Activated CD4-positive, alpha-beta memory T cell treated with anti-CD3 and anti-CD28 coated beads for 36 hours (primary cell): ENCODE data around the gene PSMD6. TPM values are rescaled to one million over a fixed set of nuclear protein-coding genes. Genes with fewer than 3 reads are reported as not detected.
A peak's percentile ranks its signal among the peaks of the same experiment; 100 is the strongest.

Source experiments
- CTCF ChIA-PET: fragments of 350-600 bp; sonication (Branson Sonifier 250); formaldehyde crosslinking; loops from one replicate; lab custom pipeline; 2021; ENCODE audit warnings: antibody characterized with exemption, inconsistent platforms; lab: Charles Lee
- POLR2A ChIA-PET: fragments of 350-600 bp; sonication (Branson Sonifier 250); formaldehyde crosslinking; loops from one replicate; lab custom pipeline; 2021; ENCODE audit warnings: antibody characterized with exemption; lab: Charles Lee
- DNase-seq: peaks from one replicate; pipeline ENCODE4 v3.0.0-alpha.2; 2020
- H3K27ac Mint-ChIP-seq: one replicate; pipeline ENCODE4 v1.8.0; 2021; ENCODE audit warnings: mixed read lengths
- H3K27me3 Mint-ChIP-seq: one replicate; pipeline ENCODE4 v1.8.0; 2021; ENCODE audit warnings: mixed read lengths
- H3K36me3 Mint-ChIP-seq: one replicate; pipeline ENCODE4 v1.8.0; 2021; ENCODE audit warnings: mixed read lengths
- H3K4me1 Mint-ChIP-seq: one replicate; pipeline ENCODE4 v1.8.0; 2021; ENCODE audit warnings: low read depth, mixed read lengths
- H3K4me3 Mint-ChIP-seq: one replicate; pipeline ENCODE4 v1.8.0; 2021; ENCODE audit warnings: mild to moderate bottlenecking, mixed read lengths
- H3K9me3 Mint-ChIP-seq: one replicate; pipeline ENCODE4 v1.8.0; 2021; ENCODE audit warnings: mixed read lengths
- intact Hi-C: fragments of 100-400 bp; cut with micrococcal nuclease; formaldehyde crosslinking; loops from one replicate; pipeline ENCODE4 v1.15.1; 2023
- total RNA-seq, 2 experiments: library from RNA; stranded (reverse); gene quantifications; one replicate each; pipeline ENCODE4 v1.2.3, GENCODE V29; 2021

Gene PSMD6
- total RNA-seq, 2 experiments from 2014 or later = 104 to 109 TPM

- ChIA-PET POLR2A (no interaction called here), CTCF (interaction anchor here (13.2 kb wide), 1 partner anchor 20 kb away, joined by 360 read pairs; no protein-coding TSS in a partner anchor)
- peaks cover 60% of the 10 kb centered on the region for H3K36me3 Mint-ChIP-seq
- H3K4me1 Mint-ChIP-seq = peaks cover 48% of the 10 kb centered on the region
- no peak for DNase-seq
- intact Hi-C loops = no loop called here
- no peak overlapping the region for H3K4me3 Mint-ChIP-seq
- H3K9me3 Mint-ChIP-seq = no peaks in the 10 kb centered on the region
- H3K27me3 Mint-ChIP-seq = no peaks in the 10 kb centered on the region
- H3K27ac Mint-ChIP-seq = peak overlapping the region; percentile 1
Observed at GRCh38 chr3:63988943-63989342, 34.4 kb downstream of the PSMD6 start.

GRCh38 chr3:63986831-63987230 is 36.5 kb downstream of the PSMD6 start:
- Mint-ChIP-seq H3K4me1 (peaks cover 53% of the 10 kb centered on the region), H3K4me3 (no peak overlapping the region), H3K36me3 (peaks cover 56% of the 10 kb centered on the region), H3K27ac (peak overlapping the region; percentile 24), H3K9me3 (no peaks in the 10 kb centered on the region), H3K27me3 (no peaks in the 10 kb centered on the region)
- intact Hi-C loops = no loop called here
- no peak for DNase-seq
- CTCF ChIA-PET = no interaction called here
- POLR2A ChIA-PET = no interaction called here

GRCh38 chr3:63986146-63986545 is 37.1 kb downstream of the PSMD6 start:
- no peak for DNase-seq
- H3K27ac Mint-ChIP-seq = no peak overlapping the region
- intact Hi-C loops = no loop called here
- CTCF ChIA-PET = no interaction called here
- POLR2A ChIA-PET = no interaction called here
- no peaks in the 10 kb centered on the region for H3K27me3 Mint-ChIP-seq
- H3K4me1 Mint-ChIP-seq = peaks cover 57% of the 10 kb centered on the region
- H3K9me3 Mint-ChIP-seq = no peaks in the 10 kb centered on the region
- peaks cover 53% of the 10 kb centered on the region for H3K36me3 Mint-ChIP-seq
- no peak overlapping the region for H3K4me3 Mint-ChIP-seq

- intact Hi-C loops = no loop called here
- H3K36me3 Mint-ChIP-seq = peaks cover 49% of the 10 kb centered on the region
- H3K27ac Mint-ChIP-seq = peak overlapping the region; percentile 65
- POLR2A ChIA-PET = no interaction called here
- no peaks in the 10 kb centered on the region for H3K9me3 Mint-ChIP-seq
- peaks cover 68% of the 10 kb centered on the region for H3K4me1 Mint-ChIP-seq
- no peaks in the 10 kb centered on the region for H3K27me3 Mint-ChIP-seq
- no peak overlapping the region for H3K4me3 Mint-ChIP-seq
- no peak for DNase-seq
- CTCF ChIA-PET = interaction anchor here (1.3 kb wide), 1 partner anchor 9 kb away, joined by 3 read pairs; no protein-coding TSS in a partner anchor
Observed at GRCh38 chr3:63984391-63984790, 38.9 kb downstream of the PSMD6 start.

GRCh38 chr3:63981980-63982379 is 41.3 kb downstream of the PSMD6 start:
- Mint-ChIP-seq H3K27ac (peak overlapping the region; percentile 75), H3K4me3 (no peak overlapping the region), H3K4me1 (peaks cover 79% of the 10 kb centered on the region), H3K27me3 (no peaks in the 10 kb centered on the region), H3K9me3 (no peaks in the 10 kb centered on the region), H3K36me3 (peaks cover 38% of the 10 kb centered on the region)
- DNase-seq = peak; percentile 24
- CTCF ChIA-PET = interaction anchor here (0.5 to 25.3 kb wide), 5 partner anchors 12 to 20 kb away, joined by 3 to 360 read pairs (median 7); no protein-coding TSS in a partner anchor
- POLR2A ChIA-PET = no interaction called here
- intact Hi-C loops = loop anchor here (1.0 kb wide), 1 partner anchor 40 kb away; no protein-coding TSS in a partner anchor

- POLR2A ChIA-PET = interaction anchor here (6.6 kb wide), 1 partner anchor 15 kb away, joined by 51 read pairs; no protein-coding TSS in a partner anchor
- intact Hi-C loops = no loop called here
- H3K27me3 Mint-ChIP-seq = no peaks in the 10 kb centered on the region
- no peaks in the 10 kb centered on the region for H3K9me3 Mint-ChIP-seq
- H3K27ac Mint-ChIP-seq = peak overlapping the region; percentile 90
- peaks cover 87% of the 10 kb centered on the region for H3K4me1 Mint-ChIP-seq
- peak; percentile 25 for DNase-seq
- CTCF ChIA-PET = interaction anchor here (6.8 to 25.3 kb wide), 2 partner anchors 13 to 14 kb away, joined by 130 to 360 read pairs; no protein-coding TSS in a partner anchor
- H3K36me3 Mint-ChIP-seq = peaks cover 34% of the 10 kb centered on the region
- H3K4me3 Mint-ChIP-seq = no peak overlapping the region
Observed at GRCh38 chr3:63980830-63981498, 42.3 kb downstream of the PSMD6 start.

GRCh38 chr3:63980019-63980418 is 43.3 kb downstream of the PSMD6 start:
- no peaks in the 10 kb centered on the region for H3K9me3 Mint-ChIP-seq
- peak; percentile 14 for DNase-seq
- H3K36me3 Mint-ChIP-seq = peaks cover 26% of the 10 kb centered on the region
- H3K27me3 Mint-ChIP-seq = no peaks in the 10 kb centered on the region
- peak overlapping the region; percentile 90 for H3K27ac Mint-ChIP-seq
- CTCF ChIA-PET = interaction anchor here (0.7 to 25.3 kb wide), 6 partner anchors 13 to 117 kb away, joined by 3 to 360 read pairs (median 8); partner anchors contain the start of gene PSMD6
- intact Hi-C loops = no loop called here
- H3K4me3 Mint-ChIP-seq = peak overlapping the region; percentile 77
- POLR2A ChIA-PET = interaction anchor here (6.6 kb wide), 1 partner anchor 14 kb away, joined by 51 read pairs; no protein-coding TSS in a partner anchor
- H3K4me1 Mint-ChIP-seq = peaks cover 84% of the 10 kb centered on the region

GRCh38 chr3:63979093-63979885 is 44.0 kb downstream of the PSMD6 start:
- CTCF ChIA-PET = interaction anchor here (0.7 to 25.3 kb wide), 10 partner anchors 13 to 117 kb away, joined by 3 to 360 read pairs (median 4); partner anchors contain the start of gene PSMD6
- intact Hi-C loops = loop anchor here (1.0 to 2.0 kb wide), 2 partner anchors 11 to 14 kb away; no protein-coding TSS in a partner anchor
- H3K27me3 Mint-ChIP-seq = no peaks in the 10 kb centered on the region
- H3K4me1 Mint-ChIP-seq = peaks cover 87% of the 10 kb centered on the region
- peak; percentile 32 for DNase-seq
- peak overlapping the region; percentile 90 for H3K27ac Mint-ChIP-seq
- POLR2A ChIA-PET = interaction anchor here (0.9 to 6.6 kb wide), 2 partner anchors 13 to 67 kb away, joined by 5 to 51 read pairs; partner anchors contain the start of gene SCAANT1
- H3K9me3 Mint-ChIP-seq = no peaks in the 10 kb centered on the region
- peak overlapping the region; percentile 77 for H3K4me3 Mint-ChIP-seq
- H3K36me3 Mint-ChIP-seq = peaks cover 21% of the 10 kb centered on the region

- Mint-ChIP-seq H3K27ac (peak overlapping the region; percentile 40), H3K27me3 (no peaks in the 10 kb centered on the region), H3K9me3 (no peaks in the 10 kb centered on the region), H3K36me3 (peaks cover 20% of the 10 kb centered on the region), H3K4me3 (peak overlapping the region; percentile 13), H3K4me1 (peaks cover 94% of the 10 kb centered on the region)
- ChIA-PET CTCF (interaction anchor here (0.7 to 25.3 kb wide), 3 partner anchors 11 to 20 kb away, joined by 3 to 360 read pairs (median 130); no protein-coding TSS in a partner anchor), POLR2A (interaction anchor here (6.6 kb wide), 1 partner anchor 12 kb away, joined by 51 read pairs; no protein-coding TSS in a partner anchor)
- no peak for DNase-seq
- intact Hi-C loops = loop anchor here (2.0 kb wide), 1 partner anchor 13 kb away; no protein-coding TSS in a partner anchor
Observed at GRCh38 chr3:63977893-63978292, 45.4 kb downstream of the PSMD6 start.

- H3K36me3 Mint-ChIP-seq = peaks cover 14% of the 10 kb centered on the region
- POLR2A ChIA-PET = interaction anchor here (6.6 kb wide), 1 partner anchor 11 kb away, joined by 51 read pairs; no protein-coding TSS in a partner anchor
- CTCF ChIA-PET = interaction anchor here (6.8 to 25.3 kb wide), 2 partner anchors 10 to 17 kb away, joined by 130 to 360 read pairs; no protein-coding TSS in a partner anchor
- intact Hi-C loops = no loop called here
- H3K4me3 Mint-ChIP-seq = no peak overlapping the region
- H3K4me1 Mint-ChIP-seq = peaks cover 94% of the 10 kb centered on the region
- H3K27ac Mint-ChIP-seq = peak overlapping the region; percentile 49
- no peaks in the 10 kb centered on the region for H3K27me3 Mint-ChIP-seq
- H3K9me3 Mint-ChIP-seq = no peaks in the 10 kb centered on the region
- DNase-seq = no peak
Observed at GRCh38 chr3:63976872-63977200, 46.5 kb downstream of the PSMD6 start.

- Mint-ChIP-seq H3K36me3 (peaks cover 14% of the 10 kb centered on the region), H3K27me3 (no peaks in the 10 kb centered on the region), H3K9me3 (no peaks in the 10 kb centered on the region), H3K4me3 (no peak overlapping the region), H3K4me1 (peaks cover 92% of the 10 kb centered on the region), H3K27ac (peak overlapping the region; percentile 63)
- ChIA-PET CTCF (interaction anchor here (0.6 to 25.3 kb wide), 3 partner anchors 10 to 140 kb away, joined by 4 to 360 read pairs (median 130); no protein-coding TSS in a partner anchor), POLR2A (interaction anchor here (6.6 kb wide), 1 partner anchor 10 kb away, joined by 51 read pairs; no protein-coding TSS in a partner anchor)
- intact Hi-C loops = no loop called here
- no peak for DNase-seq
Observed at GRCh38 chr3:63976161-63976871, 47.0 kb downstream of the PSMD6 start.
